Activated gamma-delta T cell treated with anti-CD3 and anti-CD28 coated beads, Interleukin-2, amount 50 U/mL, for 16 hours (primary cell): ENCODE results near the gene TBX15.

Experiments used
- DNase-seq: peaks from one replicate; pipeline ENCODE4 v3.0.0-alpha.2; 2020; ENCODE audit warnings: low read depth

The TBX15 gene

DNA sequence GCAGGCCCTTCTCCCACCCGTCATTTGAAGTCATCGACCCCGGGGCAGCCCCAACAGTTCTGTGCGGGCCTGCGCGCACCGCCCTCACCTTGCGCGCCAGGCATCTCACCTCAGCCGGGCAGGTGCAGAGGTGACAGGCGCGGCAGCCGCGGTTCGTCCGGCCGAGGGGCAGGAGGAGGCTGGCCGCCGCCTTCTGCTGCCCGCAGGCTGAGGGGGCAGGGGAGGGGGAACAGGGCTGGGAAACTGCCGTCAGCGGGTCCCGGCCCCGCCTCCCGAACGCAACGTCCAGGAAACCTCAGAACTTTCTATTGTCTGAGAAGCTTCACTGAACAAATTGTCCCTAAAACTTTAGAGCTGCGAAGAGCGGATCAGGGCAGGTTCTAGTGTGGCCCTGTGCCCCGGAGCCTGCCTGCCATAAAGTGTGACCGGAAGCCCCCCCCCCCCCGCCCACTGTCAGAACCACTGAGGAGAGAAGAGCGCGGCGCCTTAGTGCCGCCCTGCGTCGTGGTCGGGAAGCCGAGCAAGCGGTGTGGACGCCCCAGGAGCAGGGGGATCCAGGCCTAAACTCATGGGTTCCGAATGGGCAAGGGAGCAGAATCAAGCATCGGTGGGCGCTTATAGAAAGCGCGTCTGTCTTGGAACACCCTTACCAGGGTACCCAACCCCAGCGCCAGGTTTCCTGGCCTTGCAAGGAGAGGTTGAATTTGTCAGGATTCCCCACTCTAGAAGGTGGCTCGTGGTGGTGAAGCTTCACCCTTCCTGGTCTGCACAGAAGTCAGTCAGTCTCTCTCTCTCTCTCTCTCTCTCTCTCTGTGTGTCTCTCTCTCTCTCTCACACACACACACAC is 13.3 kb upstream of the TBX15 start:
- no peak for DNase-seq

DNA sequence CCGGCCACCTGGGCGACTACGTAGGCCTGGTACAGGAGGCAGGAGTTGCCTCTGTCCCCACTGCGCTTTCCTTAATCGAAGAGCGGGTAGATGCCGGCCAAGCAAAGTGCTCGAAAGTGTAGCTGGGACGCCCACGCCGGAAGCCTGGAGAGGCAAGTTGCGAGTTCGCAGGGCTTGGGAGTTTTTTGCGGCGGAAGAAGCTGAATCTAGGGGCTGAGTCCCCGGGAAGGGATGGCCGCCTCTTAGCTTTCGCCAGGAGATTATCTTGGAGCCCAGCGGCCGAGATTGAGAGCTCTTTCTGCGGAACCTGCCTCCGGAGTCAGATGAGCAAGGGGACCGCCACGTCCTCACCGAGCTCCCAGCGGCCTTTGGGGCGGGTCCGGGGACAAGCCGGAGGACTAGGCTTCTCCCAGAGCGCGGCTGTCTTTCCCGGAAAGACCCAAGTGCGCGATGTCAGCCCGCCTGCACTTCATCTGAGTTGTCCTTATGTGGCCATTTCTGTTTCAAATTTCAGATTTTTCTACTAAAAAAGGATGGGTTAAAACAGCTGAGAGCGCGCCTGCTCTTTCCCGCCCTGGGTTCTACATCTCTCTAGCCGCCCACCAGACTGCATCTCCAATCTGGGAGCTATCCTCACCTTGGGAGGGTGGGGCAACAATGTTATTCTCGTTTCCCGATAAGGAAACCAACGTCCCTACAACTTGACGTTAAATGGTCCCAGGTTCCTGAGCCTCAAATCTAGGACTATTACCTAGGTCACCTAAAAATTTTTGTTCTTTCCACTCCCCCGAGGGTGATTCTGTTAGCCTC is 12.4 kb upstream of the TBX15 start:
- DNase-seq: no peak

DNA sequence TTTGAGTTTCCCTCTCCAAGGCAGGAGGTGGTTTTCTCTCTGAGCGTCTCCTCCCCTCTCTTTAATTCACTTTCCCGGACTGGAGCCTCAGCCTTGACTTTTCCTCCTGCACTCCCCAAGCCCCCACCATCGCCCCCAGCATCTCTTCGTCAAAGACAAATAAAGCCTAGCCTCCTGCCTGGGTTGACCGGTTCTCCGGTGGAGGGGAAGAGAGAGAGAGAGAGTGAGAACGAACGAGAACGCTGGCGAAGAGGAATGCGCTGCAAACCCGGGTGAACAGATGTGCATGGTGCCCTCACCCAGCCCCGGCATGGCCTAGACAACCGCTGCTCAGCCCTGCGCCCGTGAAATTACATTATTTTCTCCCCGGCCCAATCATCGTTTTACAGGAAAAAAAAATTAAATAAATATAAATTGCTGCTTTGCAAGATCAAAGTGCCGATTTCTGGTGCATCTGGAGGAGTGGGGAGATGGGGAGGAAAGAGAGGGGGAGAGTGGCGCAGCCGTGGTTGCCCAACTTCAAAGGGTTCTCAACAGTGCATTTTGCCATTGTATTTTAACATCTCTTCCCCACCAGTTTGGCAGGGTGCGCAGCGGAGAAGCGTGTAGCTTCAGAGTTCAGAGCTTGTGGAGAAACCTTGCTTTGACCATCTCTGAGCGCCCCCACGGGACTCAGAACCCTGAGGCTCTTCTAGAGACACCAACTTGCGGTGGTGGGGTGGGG is 11.4 kb upstream of the TBX15 start:
- DNase-seq: no peak

DNA sequence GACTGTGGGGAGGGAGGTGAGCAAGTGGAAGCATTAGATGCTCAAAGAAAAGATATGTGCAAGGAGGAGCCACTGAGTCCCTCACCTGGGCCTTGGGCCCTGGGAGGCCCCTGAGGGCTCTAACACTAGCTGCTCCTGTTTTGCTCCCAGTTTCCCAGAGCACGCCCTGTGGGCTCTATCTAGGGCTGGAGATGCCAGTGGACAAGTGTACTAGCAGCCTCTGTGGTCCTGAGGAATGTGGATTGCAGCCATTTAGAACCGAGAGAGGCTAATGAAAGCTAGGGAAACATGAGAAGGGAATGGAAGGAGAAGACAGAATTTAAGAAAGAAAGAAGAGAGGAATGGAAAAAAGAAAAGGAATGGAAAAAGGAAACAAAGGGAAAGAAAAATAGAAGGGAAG is 10.0 kb upstream of the TBX15 start:
- DNase-seq: no peak

DNA sequence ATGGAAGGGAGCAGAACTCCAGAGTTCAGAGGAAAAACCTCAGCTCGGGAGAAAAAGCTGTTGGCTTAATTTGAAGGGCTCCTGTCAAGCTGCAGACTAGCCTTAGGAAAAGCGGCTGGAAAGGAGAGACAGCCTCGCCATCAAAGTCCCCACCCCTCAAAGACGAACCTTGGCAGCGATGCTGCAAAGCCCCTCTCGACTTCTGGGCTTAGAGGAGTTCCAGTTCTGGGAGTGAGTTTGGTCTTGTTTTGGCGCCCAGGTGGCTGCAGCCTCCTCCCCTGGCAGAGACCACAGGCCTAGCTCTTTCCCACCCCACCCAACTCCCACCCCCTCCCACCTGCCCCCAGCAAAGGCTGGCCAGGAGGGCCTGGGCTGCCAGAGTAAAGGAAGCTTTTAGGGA is 9.1 kb upstream of the TBX15 start:
- DNase-seq: no peak

DNA sequence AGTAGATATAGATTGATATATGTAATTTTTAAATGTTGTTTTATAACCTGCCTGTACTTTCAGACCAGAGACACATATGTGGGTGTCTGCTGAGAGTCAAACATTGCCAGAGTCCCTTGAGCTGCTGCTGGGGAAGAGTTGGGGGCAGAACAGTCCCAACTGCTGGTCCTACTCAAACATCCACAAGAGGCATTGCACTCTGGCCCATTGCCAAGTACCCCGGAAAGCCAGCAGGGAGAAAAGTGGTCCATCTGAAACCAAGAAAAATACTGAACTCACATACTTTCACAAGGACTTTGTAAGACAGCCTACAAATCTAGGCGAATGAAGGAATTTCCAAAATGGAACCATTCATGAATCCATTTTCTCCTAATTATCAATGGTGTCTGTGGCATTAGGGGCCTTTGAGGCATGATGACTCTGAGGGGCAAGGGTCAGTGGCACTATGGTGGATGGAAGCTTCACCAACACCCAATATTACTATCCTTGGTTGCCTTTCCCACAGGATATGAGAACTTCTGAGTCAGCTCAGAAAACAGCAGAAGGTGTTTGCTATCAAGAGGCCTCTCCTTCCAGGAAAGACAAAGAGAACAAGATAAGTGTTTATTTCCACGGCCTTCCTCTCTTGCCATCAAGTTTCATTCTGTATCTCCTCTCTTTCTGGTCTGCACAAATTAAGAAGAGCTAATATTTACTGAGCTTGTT is 7.3 kb upstream of the TBX15 start:
- DNase-seq: no peak

DNA sequence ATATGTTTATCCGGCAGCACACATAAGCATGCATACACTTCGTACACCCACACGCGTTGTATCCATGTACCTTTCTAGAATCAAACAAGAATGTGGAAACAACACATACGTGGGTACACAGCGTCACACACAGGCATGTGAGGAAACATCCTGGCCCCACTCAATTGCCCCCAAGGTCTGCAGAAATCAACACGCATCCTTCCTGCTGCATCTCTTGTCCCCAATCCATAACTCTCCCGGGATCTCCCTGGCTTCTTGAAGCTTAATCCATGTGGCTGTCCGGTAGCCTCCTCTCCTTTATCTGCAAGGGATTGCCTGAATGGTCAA is 5.5 kb upstream of the TBX15 start:
- DNase-seq: no peak

DNA sequence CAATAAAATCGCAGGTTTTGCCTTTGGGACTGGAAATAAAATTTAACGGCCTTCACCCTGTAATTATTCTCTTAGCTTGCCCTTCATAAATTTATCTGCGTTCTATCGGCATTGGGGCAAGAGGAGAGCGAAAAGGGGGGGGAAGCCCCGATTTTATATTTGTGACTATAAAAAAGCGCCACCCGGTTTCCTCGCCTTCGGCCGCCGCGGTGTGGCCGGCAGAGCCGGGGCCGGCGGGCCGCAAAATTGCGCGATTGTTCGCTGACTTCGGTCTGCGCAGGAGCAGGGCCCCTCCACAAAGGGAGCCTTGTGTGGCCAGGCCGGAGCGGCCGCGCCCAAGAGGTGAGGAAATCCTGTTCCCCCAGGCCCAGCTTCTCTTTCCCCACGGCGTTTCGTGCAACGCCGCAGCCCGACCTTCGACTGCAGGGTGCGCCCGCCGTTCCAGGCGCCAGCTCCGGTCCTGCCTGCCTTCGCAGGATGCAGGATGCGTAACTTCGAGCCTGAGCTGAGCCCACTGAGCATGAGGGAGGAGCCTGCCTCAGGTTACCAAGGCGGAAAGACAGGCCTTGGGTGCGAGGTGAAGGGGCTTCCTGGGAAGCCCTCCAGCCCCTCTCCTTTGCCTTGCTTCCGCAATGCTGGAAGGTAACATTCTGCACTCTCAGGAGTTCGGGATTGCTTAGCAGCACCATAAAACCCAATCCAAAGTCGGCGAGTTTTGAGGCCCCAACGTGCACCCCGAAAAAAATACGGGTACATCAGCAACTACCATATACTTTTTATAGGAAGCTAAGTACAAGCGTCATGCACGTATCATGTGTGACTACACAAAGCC is 4.9 kb upstream of the TBX15 start:
- DNase-seq: no peak

DNA sequence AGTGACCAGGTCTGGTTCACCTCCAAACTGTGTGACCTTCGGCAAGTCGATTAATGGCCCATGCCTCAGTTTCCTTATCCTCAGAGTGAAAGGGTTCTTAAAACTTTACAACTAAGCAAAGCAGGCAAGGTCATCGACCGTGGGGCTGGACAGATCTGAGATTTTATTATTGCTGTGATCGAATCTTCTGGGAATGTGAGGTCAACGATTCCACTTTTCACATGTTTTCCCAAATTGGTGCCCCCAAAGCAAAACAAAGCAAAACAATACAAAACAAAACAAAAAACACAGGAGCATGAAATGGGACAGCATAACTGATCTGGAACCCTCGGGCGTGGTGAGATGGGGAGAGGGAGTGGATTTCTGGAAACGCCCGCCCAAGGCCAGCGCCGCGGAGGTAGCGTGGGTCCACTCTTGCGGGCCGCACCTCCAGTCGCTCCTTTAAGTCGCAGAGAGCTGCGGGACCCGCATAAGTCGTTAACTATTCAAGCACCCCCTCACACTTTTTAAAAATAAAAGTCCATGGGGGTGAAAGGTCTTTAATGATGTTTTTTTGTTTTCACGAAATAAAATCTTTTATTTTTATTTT is 4.2 kb upstream of the TBX15 start:
- no peak for DNase-seq

DNA sequence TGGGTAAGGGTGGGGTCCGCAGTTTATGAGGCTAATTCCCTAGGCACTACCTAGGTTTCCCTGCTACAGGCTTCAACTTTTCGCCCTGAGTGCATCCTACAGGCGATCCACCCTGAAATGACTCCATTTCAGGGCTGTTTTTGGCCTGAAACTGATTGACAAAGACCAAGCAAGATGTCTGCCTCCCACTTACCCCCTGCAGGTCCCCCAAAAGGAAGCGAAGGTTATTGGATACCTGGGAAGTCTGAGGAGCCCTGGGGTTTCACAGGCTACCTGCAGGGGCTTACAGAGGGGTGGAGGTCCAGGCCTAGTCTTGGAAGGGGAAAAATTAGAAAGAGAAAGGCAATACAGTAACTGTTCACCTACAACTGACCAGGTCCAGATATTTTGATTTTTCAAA is 3.3 kb upstream of the TBX15 start:
- DNase-seq: no peak

DNA sequence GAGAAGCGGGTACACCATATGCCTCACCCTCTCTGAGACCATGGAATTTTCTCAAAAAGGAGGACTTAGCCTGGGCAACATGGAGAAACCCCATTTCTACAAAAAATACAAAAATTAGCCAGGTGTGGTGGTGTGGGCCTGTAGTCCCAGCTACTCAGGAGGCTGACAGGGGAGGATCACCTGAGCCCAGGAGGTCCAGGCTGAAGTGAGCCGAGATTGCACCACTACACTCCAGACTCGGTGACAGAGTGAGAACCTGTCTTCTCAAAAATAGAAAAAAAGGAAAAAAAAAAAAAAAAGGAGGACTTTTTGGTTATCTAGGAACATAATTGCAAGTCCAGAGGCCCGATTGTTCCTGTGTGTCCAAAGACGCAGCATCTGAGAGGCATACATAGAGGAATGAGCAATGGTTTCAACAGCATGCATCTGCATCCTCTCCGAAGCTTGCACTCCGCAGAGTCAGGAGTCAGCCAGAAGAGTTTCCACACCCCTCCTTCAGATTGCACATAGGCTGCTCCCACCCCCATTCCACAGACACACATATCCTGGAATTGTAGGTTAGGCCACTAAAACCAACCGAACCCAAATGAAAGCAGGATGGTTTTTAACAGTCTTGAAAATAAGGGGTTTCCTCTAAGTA is 2.5 kb upstream of the TBX15 start:
- no peak for DNase-seq

DNA sequence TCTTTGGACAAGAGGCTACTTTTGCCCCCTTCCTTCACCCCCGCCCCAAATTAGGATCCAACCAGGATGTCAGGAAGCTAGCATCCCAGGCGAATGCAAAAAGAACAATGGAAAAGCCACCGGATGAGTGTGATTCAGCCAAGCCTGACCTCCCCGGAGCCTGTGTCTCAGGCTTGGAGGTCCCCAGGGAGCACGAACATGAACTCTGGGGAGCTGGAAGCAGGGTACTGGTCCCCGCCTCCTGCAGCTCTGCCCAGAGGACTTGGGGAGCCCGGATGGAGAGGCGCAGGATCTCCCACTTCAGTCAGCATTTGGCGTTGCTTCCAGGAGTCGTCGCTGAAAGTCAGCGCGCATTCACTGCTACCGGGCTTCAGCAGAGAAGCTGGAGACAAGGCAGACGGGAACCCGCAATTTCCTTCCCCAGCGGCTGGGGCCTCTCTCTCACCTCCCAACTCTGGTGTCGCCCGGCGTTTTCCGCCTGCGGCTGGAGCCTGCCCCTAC is 1.8 kb upstream of the TBX15 start:
- DNase-seq: no peak

DNA sequence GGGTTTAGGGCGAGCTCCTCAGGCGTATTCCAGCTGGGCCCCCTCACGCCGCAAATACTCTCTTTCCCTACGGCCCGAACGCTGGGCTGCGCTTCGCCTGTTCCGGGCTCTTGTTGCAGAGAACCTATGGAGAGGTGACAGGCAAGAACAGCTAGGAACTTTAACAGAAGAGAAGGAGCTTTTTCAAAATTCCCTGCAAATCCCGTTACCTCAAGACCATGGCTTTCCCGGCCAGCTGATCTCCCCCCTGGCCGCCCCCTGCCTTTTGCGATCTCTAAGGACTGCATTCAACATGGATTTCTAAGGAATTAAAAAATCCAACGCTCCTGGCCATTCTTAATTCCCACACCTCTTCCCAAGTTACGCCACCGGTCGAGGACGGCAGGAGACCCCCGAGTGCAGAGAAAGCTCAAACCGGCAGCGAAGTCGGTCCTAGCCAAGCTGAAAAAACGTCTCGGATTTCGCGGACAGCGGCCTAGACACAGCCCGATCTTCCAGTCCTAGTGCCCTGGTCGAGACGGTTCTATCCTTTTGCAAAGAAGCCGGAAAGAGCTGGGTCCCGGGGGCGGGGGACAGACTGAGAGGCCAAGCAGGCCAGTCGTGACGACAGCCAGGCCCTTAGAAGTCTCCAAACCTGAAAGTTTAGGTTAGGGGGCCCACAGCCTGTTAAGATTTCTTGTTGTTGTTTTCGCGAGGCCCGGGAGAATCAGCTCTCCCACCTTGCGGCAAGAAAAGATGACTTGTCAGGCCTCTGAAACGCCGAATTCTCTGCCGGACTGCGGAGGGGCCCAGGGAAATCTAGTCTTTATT is 1.1 kb upstream of the TBX15 start:
- DNase-seq: no peak

DNA sequence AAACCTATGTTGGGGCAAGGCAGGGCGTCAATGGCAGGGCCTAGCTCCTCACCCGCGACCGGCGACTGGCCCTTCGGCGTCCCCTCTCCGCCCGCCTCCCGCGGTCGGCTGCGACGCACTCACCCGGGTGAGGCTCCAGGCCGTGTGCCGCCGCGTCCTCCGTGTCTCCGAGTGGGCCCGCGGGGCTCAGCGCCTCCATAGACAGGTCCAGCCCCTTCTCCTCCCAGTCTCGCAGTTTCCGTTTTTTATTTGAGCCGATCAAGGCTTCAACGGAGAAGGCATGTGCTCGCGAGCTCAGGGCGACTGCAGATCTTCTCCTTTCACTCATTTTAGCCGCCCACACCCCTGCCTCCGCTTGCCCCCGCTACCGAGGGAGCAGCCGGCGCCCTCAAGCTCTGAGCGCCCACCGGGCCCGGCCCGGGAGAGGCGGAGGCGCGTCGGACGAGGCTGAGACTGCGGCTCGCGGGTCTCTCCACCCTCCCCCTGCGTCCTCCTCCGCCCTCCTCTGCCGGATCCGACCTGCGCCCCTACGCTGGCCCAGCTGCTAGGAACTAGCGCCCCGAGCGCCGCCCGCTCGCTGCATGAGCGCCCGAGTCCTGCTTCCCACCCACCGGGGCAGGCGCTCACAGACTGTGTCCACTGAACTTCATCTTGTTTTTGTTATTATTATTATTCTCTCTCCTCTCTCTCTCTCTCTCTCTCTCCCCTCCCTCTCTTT is 516 bp downstream of the TBX15 start:
- DNase-seq: no peak

DNA sequence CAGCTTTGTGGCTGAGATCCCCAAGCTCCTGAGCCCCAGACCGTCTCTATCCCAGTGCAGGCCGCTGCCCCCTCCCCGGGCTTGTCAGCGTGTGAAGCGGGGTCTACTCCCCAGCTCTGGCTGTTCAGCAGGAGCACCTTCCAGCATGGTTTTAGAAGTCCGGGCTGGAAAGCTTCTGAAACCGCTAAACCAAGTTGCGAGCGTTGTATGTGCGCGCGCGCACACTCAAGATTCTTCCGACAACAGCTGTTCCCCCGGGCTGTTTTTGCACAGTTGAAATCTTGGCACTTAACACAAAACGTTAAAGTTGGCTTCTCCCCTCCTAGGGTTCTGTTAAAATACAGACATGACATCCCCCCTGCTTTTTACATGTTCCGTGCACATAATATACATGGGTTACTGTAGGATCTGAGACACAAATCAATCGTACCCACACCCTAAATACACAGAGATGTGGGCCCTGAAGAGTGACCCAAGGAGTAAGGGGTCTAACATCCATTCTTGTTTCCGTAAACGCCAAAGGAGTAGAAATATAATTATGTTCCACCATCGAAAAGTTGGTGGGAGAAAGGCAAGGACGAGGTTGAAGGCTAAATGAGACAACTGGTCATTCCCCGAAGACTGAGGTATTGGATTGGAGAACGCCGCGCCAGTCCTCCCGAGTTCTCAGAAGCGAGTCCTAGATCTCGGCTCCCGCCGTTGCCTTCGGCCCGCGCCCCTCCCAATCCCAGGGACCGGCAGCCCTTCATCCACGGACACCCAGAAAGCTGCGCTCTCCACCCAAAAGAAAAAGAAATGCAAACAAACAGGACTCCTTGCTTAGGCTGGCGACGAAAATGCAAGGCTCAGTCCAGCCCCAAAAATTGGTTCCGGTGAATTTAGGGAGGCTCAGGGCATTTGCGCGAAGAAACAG is 1.3 kb downstream of the TBX15 start:
- no peak for DNase-seq

DNA sequence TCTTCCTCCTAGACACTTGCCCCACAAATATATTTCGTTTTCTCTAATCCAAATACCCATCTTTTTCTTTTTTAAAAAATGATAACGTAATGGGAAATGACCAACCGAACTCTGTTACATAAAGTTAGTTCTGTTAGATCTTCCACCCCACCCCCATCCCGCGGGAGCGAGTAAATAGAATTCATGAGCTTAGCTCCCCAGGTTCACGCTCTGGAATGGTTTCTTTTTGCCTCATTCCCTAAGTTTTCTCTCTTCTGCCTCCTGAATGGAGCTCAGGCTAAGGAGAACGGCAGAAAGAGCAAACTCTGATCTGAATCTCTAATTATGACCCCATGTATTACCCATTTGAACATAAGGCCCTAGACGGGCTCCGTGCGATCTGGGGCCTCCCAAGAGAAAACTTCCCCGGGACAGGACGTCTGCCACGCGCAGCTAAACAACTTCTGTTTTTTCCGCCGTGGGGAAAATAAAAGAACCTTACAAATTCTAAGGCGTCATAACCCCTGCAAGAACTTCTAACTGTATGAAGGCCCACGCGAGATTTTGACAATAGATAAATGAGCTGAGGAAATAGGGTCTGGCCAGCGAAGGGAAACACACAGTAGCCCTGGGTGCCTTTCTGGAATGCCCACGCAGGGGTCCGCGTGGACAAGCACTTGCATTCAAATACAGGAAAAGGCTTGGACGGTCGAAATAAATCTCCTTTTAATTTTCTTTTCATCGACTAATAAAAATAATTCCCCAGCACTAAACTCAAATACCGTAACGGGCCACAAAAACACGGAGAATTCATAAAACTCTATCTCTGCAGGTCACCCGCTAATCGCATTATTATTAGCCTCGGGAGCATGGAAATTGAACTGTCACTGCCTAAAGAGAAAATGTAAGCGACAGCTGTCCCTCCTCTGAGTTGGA is 2.2 kb downstream of the TBX15 start:
- DNase-seq: no peak
